Right lobe of liver (tissue), 6 donors: ENCODE measurements around the gene PPM1H. TPM values are rescaled to one million over a fixed set of nuclear protein-coding genes. Genes with fewer than 3 reads are reported as not detected.

Experiments used
- ATAC-seq, 4 donors: fragments of 200-7000 bp; cut with Tn5 transposase; one replicate each; pipeline ENCODE4 v1.9.1; 2020; ENCODE audit warnings: mild to moderate bottlenecking in 4 of 4, moderate library complexity in 4 of 4
- DNase-seq, 3 donors: peaks; one replicate each; pipeline ENCODE4 v3.0.0-alpha.2; 2020
- H3K27ac ChIP-seq, 3 donors: fragments of 200-600 bp; one replicate each; pipeline ENCODE4 v1.8.0; 2022
- H3K27me3 ChIP-seq, 2 donors: fragments of 200-600 bp; one replicate each; pipeline ENCODE4 v1.8.0; 2022
- H3K36me3 ChIP-seq, 4 donors: fragments of 200-600 bp; sonication (generic) in 1 of 4; one replicate each; pipeline versions ENCODE4 v1.5.1 to v1.8.0; 2017 to 2022; ENCODE audit warnings: control low read depth in 1 of 4
- H3K4me1 ChIP-seq, 4 donors: fragments of 200-600 bp; sonication (generic) in 1 of 4; one replicate each; pipeline versions ENCODE4 v1.5.1 to v1.8.0; 2017 to 2022; ENCODE audit warnings: control low read depth in 1 of 4
- H3K4me3 ChIP-seq, 3 donors: fragments of 200-600 bp; one replicate each; pipeline ENCODE4 v1.8.0; 2022
- H3K9me3 ChIP-seq, 4 donors: fragments of 200-600 bp; sonication (generic) in 1 of 4; one replicate each; pipeline versions ENCODE4 v1.5.1 to v1.8.0; 2017 to 2022; ENCODE audit warnings: control low read depth in 1 of 4
- CTCF ChIP-seq, 4 donors: fragments of 200-600 bp in 3 of 4; fragments of 450-650 bp in 1 of 4; IDR thresholded peaks; one replicate each; pipeline versions ENCODE4 v1.5.1 to v1.8.0; 2016 to 2022; ENCODE audit warnings: antibody characterized with exemption in 4 of 4, mild to moderate bottlenecking in 2 of 4
- POLR2A ChIP-seq: fragments of 450-650 bp; IDR thresholded peaks from one replicate; pipeline ENCODE4 v1.6.1; 2017; ENCODE audit warnings: antibody characterized with exemption, mild to moderate bottlenecking
- WGBS: methylation state at CpG from one replicate; pipeline ENCODE4 v1.1.6; 2018; ENCODE audit warnings: low coverage, low lambda C conversion rate; ENCODE audit not compliant: insufficient coverage; ENCODE audit errors: missing lambda C conversion rate; 5-methylcytosine and 5-hydroxymethylcytosine counted together
- intact Hi-C, 2 donors: fragments of 100-400 bp; cut with DNase I; formaldehyde crosslinking; loops; one replicate each; pipeline versions ENCODE4 v1.11.2 to v1.14.1; 2022
- total RNA-seq, 6 experiments: library from RNA; depleted of rRNA in 2 of 6; stranded (reverse); fragments of >200 nt in 2 of 6; fragmentation: NEBNext Ultra II Directional in 3 of 6; extraction: Animal tissue kit (Norgen Biotek cat#: 25700) in 3 of 6; gene quantifications; one replicate each; pipeline versions ENCODE4 v1.1.0 to v1.2.4, GENCODE V29; 2016 to 2023
- donor health status: DM: no; HTN: yes; CAD: no.
- donor health status: DM: no; HTN: no; CAD: no.
- donor health status: DM: no; HTN: no; CAD: no.
- donor health status: DM: no; HTN: yes; CAD: no.
- donor health status: DM: no; HTN: yes; CAD: no.

Gene PPM1H
- total RNA-seq, 6 experiments from 2014 or later: 3.8 to 9.2 (median 6.5) TPM

- ATAC-seq (no peak), DNase-seq (no peak)
- Histone ChIP-seq H3K4me1 (peaks cover 0 to 16% (median 4%) of the 10 kb centered on the region in 4 donors), H3K4me3 (no peak overlapping the region), H3K27me3 (no peaks in the 10 kb centered on the region), H3K9me3 (no peaks in the 10 kb centered on the region), H3K36me3 (no peaks in the 10 kb centered on the region), H3K27ac (no peak overlapping the region)
- 100% methylated on average over 1 of the region's 1 CpG for WGBS
- no peak for TF ChIP-seq POLR2A
- no peak for TF ChIP-seq CTCF (IDR thresholded peaks at IDR 0.05)
- intact Hi-C loops: no loop called here
Observed at GRCh38 chr12:62960324-62960723, 25.4 kb upstream of the PPM1H start.

GRCh38 chr12:62959745-62960144 lies 24.8 kb upstream of the PPM1H start:
- intact Hi-C loops: no loop called here
- Histone ChIP-seq H3K27ac (no peak overlapping the region), H3K36me3 (no peaks in the 10 kb centered on the region), H3K27me3 (no peaks in the 10 kb centered on the region), H3K9me3 (no peaks in the 10 kb centered on the region), H3K4me1 (peaks cover 0 to 16% (median 4%) of the 10 kb centered on the region in 4 donors), H3K4me3 (no peak overlapping the region)
- TF ChIP-seq CTCF (IDR thresholded peaks at IDR 0.05) (no peak), POLR2A (no peak)
- DNase-seq (no peak), ATAC-seq (no peak)
- 56% methylated on average over 8 of the region's 8 CpGs for WGBS

- no peak for TF ChIP-seq CTCF (IDR thresholded peaks at IDR 0.05)
- no peak for TF ChIP-seq POLR2A
- WGBS: 47% methylated on average over 2 of the region's 2 CpGs
- Histone ChIP-seq H3K4me3 (no peak overlapping the region), H3K4me1 (peaks cover 0 to 16% (median 4%) of the 10 kb centered on the region in 4 donors), H3K9me3 (no peaks in the 10 kb centered on the region), H3K27me3 (no peaks in the 10 kb centered on the region), H3K27ac (no peak overlapping the region), H3K36me3 (no peaks in the 10 kb centered on the region)
- DNase-seq (no peak), ATAC-seq (peak; percentile 69 to 87 (median 84))
- intact Hi-C loops: no loop called here
Observed at GRCh38 chr12:62957233-62957953, 22.4 kb upstream of the PPM1H start.

- Histone ChIP-seq H3K9me3 (no peaks in the 10 kb centered on the region), H3K36me3 (no peaks in the 10 kb centered on the region), H3K27me3 (no peaks in the 10 kb centered on the region), H3K27ac (no peak overlapping the region), H3K4me1 (peaks cover 0 to 16% (median 4%) of the 10 kb centered on the region in 4 donors), H3K4me3 (no peak overlapping the region)
- no CpG with 5 or more reads among the region's 3 CpGs for WGBS
- DNase-seq: no peak
- TF ChIP-seq POLR2A: no peak
- TF ChIP-seq CTCF (IDR thresholded peaks at IDR 0.05): no peak
- intact Hi-C loops: no loop called here
- no peak for ATAC-seq
Observed at GRCh38 chr12:62955678-62956077, 20.7 kb upstream of the PPM1H start.
